Fibroblast of gingiva (primary cell): ENCODE results near the gene ATP6V1B1.

Experiments
- DNase-seq: peaks from one replicate; pipeline ENCODE4 v3.0.0-alpha.2; 2011; ENCODE audit warnings: low read depth

ATP6V1B1 gene

DNA sequence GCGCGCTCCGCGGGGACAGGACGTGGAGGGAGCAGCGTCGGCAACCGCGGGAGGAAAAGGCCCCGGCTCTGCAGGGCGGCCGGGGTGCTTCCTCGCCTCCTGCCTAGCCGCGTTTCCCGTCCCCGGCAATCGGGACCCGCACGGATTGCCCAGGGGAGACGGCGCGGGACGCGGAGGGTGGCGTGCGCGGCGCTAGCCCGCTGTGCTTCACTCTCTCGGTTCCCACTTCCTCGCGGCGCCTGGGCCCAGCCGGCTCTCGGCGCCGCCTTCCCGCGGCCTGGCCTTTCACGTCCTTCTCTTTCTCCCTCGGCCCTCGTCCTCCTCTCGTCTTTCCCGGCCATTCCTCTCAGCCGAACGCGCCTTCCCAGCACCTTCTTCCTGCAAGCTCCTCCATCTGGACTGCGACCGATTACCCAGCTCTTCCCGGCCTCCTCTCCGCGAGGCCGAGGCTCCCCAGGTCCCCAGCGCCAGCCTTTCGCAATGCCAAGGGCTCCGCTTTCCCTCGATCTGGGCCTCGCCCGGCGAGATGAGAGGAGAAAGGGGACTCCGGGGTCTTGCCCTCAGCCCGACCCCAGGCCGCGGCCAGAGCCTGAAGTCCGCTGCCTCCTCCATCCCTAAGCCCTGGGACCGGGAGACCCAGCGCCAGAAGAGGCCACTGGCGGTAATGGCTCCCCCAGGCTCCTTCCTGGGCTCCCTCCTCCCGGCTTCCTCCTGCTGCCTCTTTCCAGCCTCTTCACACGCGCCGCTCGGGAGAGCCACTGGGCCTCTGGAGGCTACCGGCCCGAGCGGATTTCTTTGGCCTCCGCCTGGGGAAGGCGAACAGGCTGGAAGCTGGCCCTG lies 34.3 kb upstream of the ATP6V1B1 start:
- DNase-seq: peak; percentile 42

DNA sequence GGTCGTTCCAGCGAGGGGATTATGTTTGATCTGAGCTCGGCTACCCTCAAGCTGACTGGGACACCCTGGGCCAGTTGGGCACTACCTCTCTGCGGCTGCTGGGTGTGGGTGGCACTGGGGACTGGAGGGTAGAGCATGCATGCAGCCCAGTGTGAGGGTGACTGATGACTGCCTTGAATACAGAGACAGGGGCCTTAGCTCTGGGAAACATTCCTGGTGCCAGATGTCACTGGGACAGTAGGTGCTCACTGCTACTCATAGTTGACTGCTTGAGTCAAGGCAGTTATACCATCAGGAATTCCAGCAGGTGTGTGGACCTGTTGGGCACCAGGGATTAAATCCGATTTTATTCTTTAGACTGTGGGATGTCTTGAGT lies 33.6 kb upstream of the ATP6V1B1 start:
- DNase-seq: no peak

DNA sequence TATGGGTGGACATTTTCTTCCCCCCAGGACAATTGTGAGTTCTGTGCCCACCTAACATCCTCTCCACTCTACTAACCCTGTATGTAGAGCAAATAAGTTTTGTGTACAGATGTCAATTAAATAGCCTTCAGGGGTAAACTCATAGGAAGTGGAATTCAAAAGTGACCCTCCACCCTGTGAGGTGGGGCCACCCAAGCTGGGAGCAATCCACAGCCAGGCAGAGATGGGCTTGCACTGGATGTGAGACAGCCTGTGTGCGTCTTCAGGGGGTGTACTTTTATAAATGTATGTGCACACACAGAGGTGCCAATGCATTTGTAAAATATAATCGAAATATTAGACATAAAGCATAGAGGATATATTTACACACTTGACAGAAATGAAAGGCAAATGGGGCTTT lies 33.1 kb upstream of the ATP6V1B1 start:
- DNase-seq: no peak

DNA sequence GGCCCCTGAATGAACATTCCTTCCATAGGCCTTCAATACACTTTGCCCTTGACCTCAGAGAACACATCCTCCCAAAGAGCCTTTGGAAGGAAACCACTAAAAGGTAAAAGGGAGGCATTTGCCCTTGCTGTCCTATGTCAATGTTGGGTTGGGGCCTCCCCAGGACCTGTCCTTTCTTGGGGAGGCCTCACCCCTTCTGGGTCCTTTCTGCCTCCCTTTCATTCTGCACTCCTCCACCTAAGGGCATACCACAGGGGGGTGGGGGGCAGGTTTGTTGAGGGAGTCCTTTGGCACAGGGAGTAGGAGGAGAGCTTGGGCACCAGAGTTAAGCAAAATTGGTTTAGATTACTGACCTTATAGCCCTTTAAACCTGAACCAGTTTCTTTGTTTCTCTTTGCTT lies 32.5 kb upstream of the ATP6V1B1 start:
- DNase-seq: no peak

GRCh38 chr2:70903641-70904340 lies 31.9 kb upstream of the ATP6V1B1 start:
- DNase-seq: no peak

DNA sequence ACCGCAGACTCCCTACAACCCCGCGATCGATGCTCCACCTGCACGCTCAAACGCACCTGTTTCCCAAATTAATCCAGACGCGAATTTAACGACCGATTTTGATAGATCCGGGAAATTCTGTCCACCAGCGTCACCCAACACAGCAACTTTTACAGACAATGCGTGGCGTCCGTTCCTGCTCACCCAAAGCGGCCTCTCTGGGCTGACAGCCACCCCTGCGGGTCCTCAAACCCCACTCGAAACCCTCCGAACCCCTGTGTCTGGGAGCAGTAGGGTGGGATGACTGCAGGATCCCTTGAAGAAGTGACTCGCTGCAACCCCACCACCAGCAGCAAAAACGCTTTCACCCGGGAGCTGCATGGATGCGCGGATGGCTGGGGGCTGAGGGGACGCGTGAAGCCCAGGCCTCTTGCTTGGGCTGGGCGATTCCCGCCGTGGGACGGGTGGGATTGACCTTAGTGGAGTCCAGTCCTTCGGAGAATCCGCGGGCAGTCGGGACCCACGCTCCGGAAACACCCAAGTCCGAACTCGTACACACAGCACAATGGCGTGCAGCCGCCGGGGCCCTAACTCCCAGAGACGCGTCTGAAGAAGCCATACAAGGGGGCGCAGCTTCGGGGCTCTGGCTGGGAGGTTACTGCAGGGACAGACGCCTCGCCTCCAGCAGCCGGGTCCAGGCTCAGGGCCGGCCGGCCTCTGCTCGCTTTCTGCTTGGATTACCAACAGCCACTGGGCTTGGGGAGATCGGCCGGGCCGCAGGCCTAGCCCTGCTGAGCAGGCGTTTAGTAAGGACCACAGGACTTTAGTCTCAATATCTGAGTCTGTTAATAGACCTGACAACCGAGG lies 31.1 kb upstream of the ATP6V1B1 start:
- no peak for DNase-seq

DNA sequence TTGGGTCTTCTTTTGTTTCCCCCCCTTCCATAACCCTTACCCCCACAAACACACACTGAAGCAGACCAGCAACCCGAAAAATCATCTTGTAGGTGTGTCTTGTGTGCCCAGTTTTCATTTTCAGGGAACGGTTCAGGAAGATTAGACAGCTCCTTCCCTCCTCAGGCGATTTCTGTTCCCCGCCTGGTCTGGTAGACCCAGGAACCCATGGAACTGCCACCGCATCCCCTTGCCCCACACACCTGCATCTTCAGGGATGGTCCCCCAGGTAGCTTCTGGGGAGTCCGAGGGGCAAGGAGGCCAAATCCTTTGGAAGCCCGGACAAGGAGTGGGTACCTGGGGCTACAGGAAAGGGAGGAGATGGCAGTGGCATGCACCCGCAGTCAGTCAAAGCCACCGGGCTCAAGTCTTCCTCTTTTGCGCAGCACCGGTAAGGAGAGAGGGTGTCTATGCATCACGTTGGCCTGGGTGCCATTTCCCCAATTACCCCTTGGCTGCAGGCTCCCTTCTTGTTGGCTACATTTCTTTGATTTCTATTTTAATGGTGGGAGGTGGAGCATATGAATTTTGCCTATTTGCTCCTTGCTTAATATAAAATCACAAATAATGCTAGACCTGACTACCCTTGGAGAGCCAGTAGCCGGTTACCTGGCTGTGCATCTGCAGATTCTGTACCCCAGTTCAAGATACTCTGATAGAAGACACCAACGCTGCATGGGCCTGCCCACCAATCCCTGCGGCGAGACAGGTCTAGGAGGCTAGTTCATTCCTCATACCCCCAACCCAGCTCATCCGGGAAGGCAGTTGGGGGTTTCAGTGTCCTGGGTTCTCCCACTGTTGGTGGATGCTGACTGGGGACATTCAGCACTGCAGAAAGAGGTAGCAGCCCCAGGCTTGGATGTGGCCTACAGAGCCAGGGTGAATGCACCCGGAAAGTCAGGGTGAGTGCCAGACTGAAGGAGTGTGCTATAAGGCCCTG lies 30.0 kb upstream of the ATP6V1B1 start:
- DNase-seq: no peak

GRCh38 chr2:70906439-70907005 lies 29.2 kb upstream of the ATP6V1B1 start:
- no peak for DNase-seq

- DNase-seq: peak; percentile 57
Observed at GRCh38 chr2:70907130-70908057, 28.3 kb upstream of the ATP6V1B1 start.

- DNase-seq: no peak
Observed at GRCh38 chr2:70916291-70916690, 19.4 kb upstream of the ATP6V1B1 start.

- DNase-seq: no peak
Observed at GRCh38 chr2:70918016-70918415, 17.7 kb upstream of the ATP6V1B1 start.

DNA sequence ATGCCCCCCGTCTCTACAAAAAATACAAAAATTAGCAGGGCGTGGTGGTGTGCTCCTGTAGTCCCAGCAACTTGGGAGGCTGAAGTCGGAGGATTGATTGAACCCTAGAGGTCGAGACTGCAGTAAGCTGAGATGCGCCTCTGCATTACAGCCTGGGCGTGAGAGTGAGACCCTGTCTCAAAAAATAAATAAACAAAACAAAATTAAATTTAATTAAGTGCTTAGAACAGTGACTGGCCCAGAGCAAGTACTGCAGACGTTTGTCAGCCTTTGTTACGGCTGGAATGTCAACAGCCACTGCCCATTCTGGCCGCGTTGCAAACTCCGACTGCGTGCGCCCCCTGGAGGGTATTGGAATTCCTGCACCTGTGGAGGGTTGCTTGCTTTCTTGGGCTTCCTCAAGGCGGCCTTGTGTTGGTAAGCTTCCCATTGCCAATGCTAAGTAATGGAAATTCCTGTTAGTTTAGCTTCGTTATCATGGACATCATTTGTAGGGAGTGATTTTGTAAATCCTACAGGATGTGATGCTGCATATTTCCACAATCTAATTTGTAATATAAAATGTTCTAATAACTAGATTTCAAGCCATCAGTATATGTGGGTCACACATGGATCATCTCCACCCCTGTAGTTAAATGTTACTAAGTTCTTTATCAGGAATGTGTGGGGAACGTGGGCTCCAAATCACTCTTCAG lies 15.9 kb upstream of the ATP6V1B1 start:
- DNase-seq: peak; percentile 69

DNA sequence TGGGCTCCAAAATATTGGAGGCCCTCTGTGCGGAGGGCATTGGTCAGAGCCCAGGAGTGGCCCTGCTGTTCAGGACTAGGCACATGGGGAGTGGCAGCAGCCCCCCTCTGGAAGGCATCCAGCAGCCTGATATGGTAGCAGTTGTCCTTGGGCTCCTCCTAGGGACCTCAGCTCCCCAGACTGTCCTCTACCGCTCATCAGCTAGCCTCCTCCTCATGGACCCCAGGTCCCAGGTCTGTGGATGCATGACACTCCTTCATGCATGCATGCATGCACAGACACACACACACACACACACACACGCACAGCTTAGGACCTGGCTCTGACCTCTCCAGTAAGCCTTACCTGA lies 15.4 kb upstream of the ATP6V1B1 start:
- DNase-seq: no peak

DNA sequence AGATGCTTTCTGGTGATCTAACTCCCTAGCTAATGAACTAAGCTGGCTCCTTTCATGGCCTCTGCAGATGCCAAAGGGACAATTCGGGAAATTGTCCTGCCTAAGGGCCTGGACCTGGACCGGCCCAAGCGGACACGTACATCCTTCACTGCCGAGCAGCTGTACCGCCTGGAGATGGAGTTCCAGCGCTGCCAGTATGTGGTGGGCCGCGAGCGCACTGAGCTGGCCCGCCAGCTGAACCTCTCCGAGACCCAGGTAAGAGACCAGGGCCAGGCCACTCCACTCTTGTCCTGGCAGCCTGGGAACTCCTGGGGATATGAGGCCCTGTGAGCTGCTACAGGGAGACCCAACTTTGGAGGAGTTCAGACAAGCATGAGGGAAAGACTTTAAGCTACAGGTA lies 14.7 kb upstream of the ATP6V1B1 start:
- DNase-seq: no peak

DNA sequence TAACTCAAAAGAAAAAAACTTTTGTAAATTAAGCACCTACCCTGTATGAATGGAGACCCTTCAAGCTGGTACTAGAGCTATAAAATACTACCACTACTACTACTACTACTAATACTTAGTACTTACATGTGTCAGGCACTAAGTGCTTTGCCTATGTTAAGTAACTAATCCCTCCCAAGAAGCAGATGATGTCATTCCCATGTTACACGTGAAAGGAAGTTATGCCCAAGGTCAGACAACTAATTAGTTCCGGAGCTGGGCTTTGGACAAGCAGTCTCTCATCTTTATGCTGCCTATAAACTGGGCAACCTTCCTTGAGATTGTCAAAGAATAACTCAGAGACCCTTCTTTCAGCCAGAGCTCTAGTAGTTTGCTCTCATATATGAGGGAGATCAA lies 13.9 kb upstream of the ATP6V1B1 start:
- no peak for DNase-seq

- no peak for DNase-seq
Observed at GRCh38 chr2:70922235-70923234, 13.2 kb upstream of the ATP6V1B1 start.

GRCh38 chr2:70923378-70924015 lies 12.2 kb upstream of the ATP6V1B1 start:
- DNase-seq: no peak

- no peak for DNase-seq
Observed at GRCh38 chr2:70926042-70926441, 9.7 kb upstream of the ATP6V1B1 start.
